Liver (tissue), 9 donors: ENCODE results near the gene BTBD9. TPM values are rescaled to one million over a fixed set of nuclear protein-coding genes. Genes with fewer than 3 reads are reported as not detected.

Source experiments
- DNase-seq: peaks from one replicate; pipeline ENCODE4 v3.0.0-alpha.2; 2017; ENCODE audit warnings: low spot score
- H3K27ac ChIP-seq, 2 donors: one replicate each; pipeline ENCODE4 v1.7.0; 2013; ENCODE audit warnings: inconsistent platforms in 2 of 2, low read length in 2 of 2, control low read depth in 1 of 2, low read depth in 1 of 2, mild to moderate bottlenecking in 1 of 2
- H3K27me3 ChIP-seq, 4 donors: one replicate each; pipeline versions ENCODE4 v1.6.1 to v1.7.0; 2013; ENCODE audit warnings: low read length in 3 of 4, inconsistent platforms in 1 of 4, mild to moderate bottlenecking in 1 of 4, moderate library complexity in 1 of 4; ENCODE audit not compliant: control insufficient read depth in 4 of 4, insufficient read depth in 4 of 4
- H3K36me3 ChIP-seq, 4 donors: one replicate each; pipeline versions ENCODE4 v1.6.1 to v1.7.0; 2013; ENCODE audit warnings: low read length in 3 of 4, mild to moderate bottlenecking in 3 of 4, low read depth in 1 of 4, moderate library complexity in 1 of 4; ENCODE audit not compliant: control insufficient read depth in 4 of 4, insufficient read depth in 3 of 4
- H3K4me1 ChIP-seq, 4 donors: one replicate each; pipeline versions ENCODE4 v1.6.1 to v1.7.0; 2013; ENCODE audit warnings: low read length in 3 of 4, mild to moderate bottlenecking in 3 of 4, moderate library complexity in 1 of 4; ENCODE audit not compliant: control insufficient read depth in 4 of 4, insufficient read depth in 4 of 4
- H3K4me3 ChIP-seq, 3 donors: one replicate each; pipeline versions ENCODE4 v1.6.1 to v1.7.0; 2013; ENCODE audit warnings: low read length in 3 of 3, control low read depth in 1 of 3, low read depth in 1 of 3, mild to moderate bottlenecking in 1 of 3
- H3K9ac ChIP-seq, 2 donors: one replicate each; pipeline ENCODE4 v1.7.0; 2013; ENCODE audit warnings: low read length in 2 of 2, mild to moderate bottlenecking in 2 of 2, moderate library complexity in 2 of 2, control low read depth in 1 of 2, low read depth in 1 of 2
- H3K9me3 ChIP-seq, 4 donors: one replicate each; pipeline versions ENCODE4 v1.6.1 to v1.7.0; 2013; ENCODE audit warnings: low read length in 3 of 4; ENCODE audit not compliant: control insufficient read depth in 4 of 4
- CTCF ChIP-seq: fragments of 150-350 bp; IDR thresholded peaks from 2 replicates; pipeline ENCODE4 v1.5.1; 2017; ENCODE audit warnings: improper control_type of control experiment, low read depth, low read length; ENCODE audit not compliant: missing input control
- FOXA1 ChIP-seq: IDR thresholded peaks from 2 replicates; pipeline ENCODE4 v1.6.1; 2016; ENCODE audit warnings: antibody characterized with exemption
- HNF4A ChIP-seq, 2 donors: conservative IDR thresholded peaks; 2 replicates each; pipeline ENCODE4 v1.6.1; 2016; ENCODE audit warnings: antibody characterized with exemption in 2 of 2, mild to moderate bottlenecking in 2 of 2
- HNF4G ChIP-seq: IDR thresholded peaks from 2 replicates; pipeline ENCODE4 v1.6.1; 2016; ENCODE audit warnings: antibody characterized with exemption
- JUND ChIP-seq, 2 donors: IDR thresholded peaks; 2 replicates each; pipeline ENCODE4 v1.6.1; 2016; ENCODE audit warnings: antibody characterized with exemption in 2 of 2
- RAD21 ChIP-seq, 2 donors: IDR thresholded peaks; 2 replicates each; pipeline ENCODE4 v1.6.1; 2016; ENCODE audit warnings: antibody characterized with exemption in 2 of 2, mild to moderate bottlenecking in 2 of 2
- RXRA ChIP-seq, 2 donors: IDR thresholded peaks; 2 replicates each; pipeline ENCODE4 v1.6.1; 2017 to 2018; ENCODE audit warnings: antibody characterized with exemption in 2 of 2, mild to moderate bottlenecking in 1 of 2
- SP1 ChIP-seq: IDR thresholded peaks from 2 replicates; pipeline ENCODE4 v1.6.1; 2018; ENCODE audit warnings: antibody characterized with exemption, mild to moderate bottlenecking
- TAF1 ChIP-seq: conservative IDR thresholded peaks from 2 replicates; pipeline ENCODE4 v1.6.1; 2016; ENCODE audit warnings: antibody characterized with exemption, mild to moderate bottlenecking
- YY1 ChIP-seq: IDR thresholded peaks from 2 replicates; pipeline ENCODE4 v1.6.1; 2016; ENCODE audit warnings: antibody characterized with exemption, mild to moderate bottlenecking
- WGBS: extraction: QIAGEN DNeasy Blood & Tissue Kit; methylation state at CpG from one replicate; pipeline ENCODE4 v1.1.7; 2013; 5-methylcytosine and 5-hydroxymethylcytosine counted together
- polyA plus RNA-seq, 2 donors: library from polyadenylated mRNA; stranded (reverse) in 1 of 2; unstranded in 1 of 2; fragments of 200-250 nt in 1 of 2; fragments of >200 nt in 1 of 2; fragmentation: Nextera tagmentation in 1 of 2; extraction: Ambion mirVana in 1 of 2; gene quantifications; one replicate each; pipeline versions ENCODE4 v1.2.1 to v1.2.3, GENCODE V29; 2013 to 2015
- total RNA-seq, 2 donors: library from RNA; depleted of rRNA; stranded (reverse); fragments of >200 nt; gene quantifications; one replicate each; pipeline ENCODE4 v1.2.3, GENCODE V29; 2014
- TF ChIP-seq, protein P1 (sequence below): IDR thresholded peaks from 2 replicates; pipeline ENCODE4 v1.6.1; 2016; ENCODE audit warnings: antibody characterized with exemption
- TF ChIP-seq, protein P2 (sequence below): IDR thresholded peaks from 2 replicates; pipeline ENCODE4 v1.6.1; 2016; ENCODE audit warnings: antibody characterized with exemption
- donor health status: healthy.
- donor health status: healthy.
- donor health status: healthy.
- donor health status: healthy.
- donor health status: healthy.

Gene BTBD9
- total and polyA plus RNA-seq, 4 donors, result 2.0 to 12.4 (median 5.7) TPM

GRCh38 chr6:38514399-38514798 lies 125.3 kb downstream of the BTBD9 start:
- TF ChIP-seq HNF4G (no peak), RAD21 (IDR thresholded peaks at IDR 0.05) (no peak), CTCF (no peak), SP1 (no peak), FOXA1 (no peak), RXRA (IDR thresholded peaks at IDR 0.05) (no peak), HNF4A (conservative IDR thresholded peaks at IDR 0.05) (no peak)
- TF ChIP-seq, protein P1, sequence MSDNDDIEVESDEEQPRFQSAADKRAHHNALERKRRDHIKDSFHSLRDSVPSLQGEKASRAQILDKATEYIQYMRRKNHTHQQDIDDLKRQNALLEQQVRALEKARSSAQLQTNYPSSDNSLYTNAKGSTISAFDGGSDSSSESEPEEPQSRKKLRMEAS, result no peak
- Histone ChIP-seq H3K27me3 (no peaks in the 10 kb centered on the region), H3K9ac (no peak overlapping the region), H3K4me3 (no peak overlapping the region), H3K27ac (no peak overlapping the region), H3K9me3 (no peaks in the 10 kb centered on the region), H3K4me1 (no peaks in the 10 kb centered on the region), H3K36me3 (no peaks in the 10 kb centered on the region)
- DNase-seq, result no peak

DNA sequence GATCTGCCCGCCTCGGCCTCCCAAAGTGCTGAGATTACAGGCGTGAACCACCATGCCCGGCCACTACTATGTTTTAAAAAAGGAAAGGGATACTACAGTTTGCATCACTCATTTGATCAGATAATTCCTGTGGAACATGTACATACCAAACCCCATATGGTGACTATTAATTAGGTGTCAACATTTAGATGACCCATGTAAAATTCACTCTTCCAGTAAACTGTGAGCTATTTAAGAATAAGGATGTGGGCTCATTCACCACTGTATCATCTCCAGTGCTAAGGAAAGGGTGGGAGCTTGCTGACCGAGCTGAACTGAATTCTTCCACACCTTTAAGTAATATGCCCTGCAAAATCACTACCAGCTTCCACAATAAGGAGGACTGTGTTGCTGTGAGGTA lies 127.5 kb downstream of the BTBD9 start:
- no peaks in the 10 kb centered on the region for H3K4me1 ChIP-seq
- WGBS, result 97% methylated on average over 5 of the region's 5 CpGs
- H3K9me3 ChIP-seq, result no peaks in the 10 kb centered on the region
- no peak overlapping the region for H3K9ac ChIP-seq
- no peak for TF ChIP-seq TAF1
- H3K4me3 ChIP-seq, result no peak overlapping the region
- DNase-seq, result no peak
- no peaks in the 10 kb centered on the region for H3K27me3 ChIP-seq
- no peak overlapping the region for H3K27ac ChIP-seq
- H3K36me3 ChIP-seq, result no peaks in the 10 kb centered on the region

GRCh38 chr6:38510205-38510604 lies 129.5 kb downstream of the BTBD9 start:
- no peak for DNase-seq
- WGBS, result 100% methylated on average over 1 of the region's 1 CpG
- H3K9me3 ChIP-seq, result no peaks in the 10 kb centered on the region
- no peak overlapping the region for H3K4me3 ChIP-seq
- H3K36me3 ChIP-seq, result no peaks in the 10 kb centered on the region
- TF ChIP-seq JUND (IDR thresholded peaks at IDR 0.05) (no peak), YY1 (no peak), HNF4A (conservative IDR thresholded peaks at IDR 0.05) (no peak), FOXA1 (no peak), CTCF (no peak), HNF4G (no peak), RXRA (IDR thresholded peaks at IDR 0.05) (no peak)
- TF ChIP-seq, protein P1, result no peak
- TF ChIP-seq, protein P2, sequence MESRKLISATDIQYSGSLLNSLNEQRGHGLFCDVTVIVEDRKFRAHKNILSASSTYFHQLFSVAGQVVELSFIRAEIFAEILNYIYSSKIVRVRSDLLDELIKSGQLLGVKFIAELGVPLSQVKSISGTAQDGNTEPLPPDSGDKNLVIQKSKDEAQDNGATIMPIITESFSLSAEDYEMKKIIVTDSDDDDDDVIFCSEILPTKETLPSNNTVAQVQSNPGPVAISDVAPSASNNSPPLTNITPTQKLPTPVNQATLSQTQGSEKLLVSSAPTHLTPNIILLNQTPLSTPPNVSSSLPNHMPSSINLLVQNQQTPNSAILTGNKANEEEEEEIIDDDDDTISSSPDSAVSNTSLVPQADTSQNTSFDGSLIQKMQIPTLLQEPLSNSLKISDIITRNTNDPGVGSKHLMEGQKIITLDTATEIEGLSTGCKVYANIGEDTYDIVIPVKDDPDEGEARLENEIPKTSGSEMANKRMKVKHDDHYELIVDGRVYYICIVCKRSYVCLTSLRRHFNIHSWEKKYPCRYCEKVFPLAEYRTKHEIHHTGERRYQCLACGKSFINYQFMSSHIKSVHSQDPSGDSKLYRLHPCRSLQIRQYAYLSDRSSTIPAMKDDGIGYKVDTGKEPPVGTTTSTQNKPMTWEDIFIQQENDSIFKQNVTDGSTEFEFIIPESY, result no peak
- H3K9ac ChIP-seq, result no peak overlapping the region
- peaks cover 0 to 2% (median 0%) of the 10 kb centered on the region in 4 donors for H3K4me1 ChIP-seq
- H3K27ac ChIP-seq, result no peak overlapping the region
- H3K27me3 ChIP-seq, result no peaks in the 10 kb centered on the region
